Activated naive CD4-positive, alpha-beta T cell treated with anti-CD3 and anti-CD28 coated beads, Interleukin-2, amount 10 ng/mL, durations not matched to agents 7 days and 5 days (primary cell): ENCODE measurements around the gene PHF20.
A peak's percentile ranks its signal among the peaks of the same experiment; 100 is the strongest.
"Not testable (repeated sequence)": the region's sequence is repeated elsewhere in the genome, so short reads cannot be mapped to it uniquely, and the experiment has no call there.

ENCODE experiments used
- CTCF ChIA-PET: fragments of 350-600 bp; sonication (Branson Sonifier 250); formaldehyde crosslinking; loops from one replicate; lab custom pipeline; 2021; ENCODE audit warnings: antibody characterized with exemption; lab: Charles Lee
- DNase-seq: peaks from one replicate; pipeline ENCODE4 v3.0.0-alpha.2; 2020
- H3K27ac Mint-ChIP-seq: one replicate; pipeline ENCODE4 v1.8.0; 2021; ENCODE audit warnings: mild to moderate bottlenecking, moderate library complexity, mixed read lengths
- H3K27me3 Mint-ChIP-seq: one replicate; pipeline ENCODE4 v1.8.0; 2021; ENCODE audit warnings: mild to moderate bottlenecking, mixed read lengths
- H3K36me3 Mint-ChIP-seq: one replicate; pipeline ENCODE4 v1.8.0; 2021; ENCODE audit warnings: mixed read lengths
- H3K4me1 Mint-ChIP-seq: one replicate; pipeline ENCODE4 v1.8.0; 2021; ENCODE audit warnings: mixed read lengths
- H3K4me3 Mint-ChIP-seq: one replicate; pipeline ENCODE4 v1.8.0; 2021; ENCODE audit warnings: mild to moderate bottlenecking, moderate library complexity, mixed read lengths
- H3K9me3 Mint-ChIP-seq: one replicate; pipeline ENCODE4 v1.8.0; 2021; ENCODE audit warnings: mixed read lengths

Gene PHF20

GRCh38 chr20:35771689-35772562 is at the start of gene PHF20:
TSS of gene PHF20 (plus strand) at chr20:35772015. CDS start at chr20:35801523, 29,508 bp downstream.
- Mint-ChIP-seq H3K27me3 (no peaks in the 10 kb centered on the region), H3K36me3 (peaks cover 35% of the 10 kb centered on the region), H3K9me3 (peaks cover 7% of the 10 kb centered on the region), H3K27ac (peak within 1 kb of the TSS; percentile 89), H3K4me1 (peaks cover 74% of the 10 kb centered on the region), H3K4me3 (peak within 1 kb of the TSS; percentile 80)
- DNase-seq, result peak; percentile 100
- CTCF ChIA-PET, result interaction anchor here (1.2 to 1.8 kb wide), 4 partner anchors 27 to 32 kb away, joined by 3 to 6 read pairs (median 5); partner anchors contain the start of gene RBM39

- Mint-ChIP-seq H3K36me3 (peaks cover 55% of the 10 kb centered on the region), H3K4me1 (peaks cover 24% of the 10 kb centered on the region)
- not testable (repeated sequence) for H3K4me3 Mint-ChIP-seq, DNase-seq, H3K27me3 Mint-ChIP-seq, H3K27ac Mint-ChIP-seq, H3K9me3 Mint-ChIP-seq
- CTCF ChIA-PET, result interaction anchor here (1.0 kb wide), 1 partner anchor 17 kb away, joined by 5 read pairs; no protein-coding TSS in a partner anchor
Observed at GRCh38 chr20:35723275-35723639, 48.6 kb upstream of the PHF20 start.

GRCh38 chr20:35723652-35724320 is 48.0 kb upstream of the PHF20 start:
- not testable (repeated sequence) for H3K4me3 Mint-ChIP-seq, H3K9me3 Mint-ChIP-seq, H3K27ac Mint-ChIP-seq, H3K27me3 Mint-ChIP-seq, DNase-seq
- CTCF ChIA-PET, result interaction anchor here (1.0 kb wide), 1 partner anchor 16 kb away, joined by 5 read pairs; no protein-coding TSS in a partner anchor
- Mint-ChIP-seq H3K36me3 (peaks cover 58% of the 10 kb centered on the region), H3K4me1 (peaks cover 24% of the 10 kb centered on the region)

GRCh38 chr20:35724321-35725230 is 47.2 kb upstream of the PHF20 start:
- H3K27ac Mint-ChIP-seq, result no peak overlapping the region
- no peak for DNase-seq
- CTCF ChIA-PET, result interaction anchor here (1.0 kb wide), 1 partner anchor 15 kb away, joined by 5 read pairs; no protein-coding TSS in a partner anchor
- H3K9me3 Mint-ChIP-seq, result no peaks in the 10 kb centered on the region
- H3K4me1 Mint-ChIP-seq, result peaks cover 24% of the 10 kb centered on the region
- no peaks in the 10 kb centered on the region for H3K27me3 Mint-ChIP-seq
- no peak overlapping the region for H3K4me3 Mint-ChIP-seq
- H3K36me3 Mint-ChIP-seq, result peaks cover 58% of the 10 kb centered on the region

- Mint-ChIP-seq H3K9me3 (no peaks in the 10 kb centered on the region), H3K27me3 (no peaks in the 10 kb centered on the region), H3K36me3 (peaks cover 53% of the 10 kb centered on the region), H3K27ac (no peak overlapping the region), H3K4me1 (peaks cover 23% of the 10 kb centered on the region), H3K4me3 (no peak overlapping the region)
- CTCF ChIA-PET, result no interaction called here
- no peak for DNase-seq
Observed at GRCh38 chr20:35726842-35727711, 44.7 kb upstream of the PHF20 start.

GRCh38 chr20:35729283-35729807 is 42.5 kb upstream of the PHF20 start:
- H3K4me3 Mint-ChIP-seq, result no peak overlapping the region
- CTCF ChIA-PET, result interaction anchor here (1.4 kb wide), 1 partner anchor 217 kb away, joined by 3 read pairs; no protein-coding TSS in a partner anchor
- peaks cover 35% of the 10 kb centered on the region for H3K4me1 Mint-ChIP-seq
- H3K27ac Mint-ChIP-seq, result no peak overlapping the region
- no peaks in the 10 kb centered on the region for H3K9me3 Mint-ChIP-seq
- peaks cover 51% of the 10 kb centered on the region for H3K36me3 Mint-ChIP-seq
- H3K27me3 Mint-ChIP-seq, result no peaks in the 10 kb centered on the region
- DNase-seq, result no peak

- Mint-ChIP-seq H3K4me1 (peaks cover 39% of the 10 kb centered on the region), H3K36me3 (peaks cover 49% of the 10 kb centered on the region), H3K27ac (no peak overlapping the region), H3K4me3 (no peak overlapping the region), H3K9me3 (no peaks in the 10 kb centered on the region), H3K27me3 (no peaks in the 10 kb centered on the region)
- CTCF ChIA-PET, result interaction anchor here (1.4 to 1.8 kb wide), 2 partner anchors 10 to 218 kb away, joined by 3 to 10 read pairs; no protein-coding TSS in a partner anchor
- no peak for DNase-seq
Observed at GRCh38 chr20:35729836-35730582, 41.8 kb upstream of the PHF20 start.

GRCh38 chr20:35730583-35731468 is 41.0 kb upstream of the PHF20 start:
- no peak overlapping the region for H3K4me3 Mint-ChIP-seq
- H3K36me3 Mint-ChIP-seq, result peaks cover 47% of the 10 kb centered on the region

GRCh38 chr20:35731469-35731788 is 40.4 kb upstream of the PHF20 start:
- peaks cover 48% of the 10 kb centered on the region for H3K4me1 Mint-ChIP-seq
- no peak overlapping the region for H3K4me3 Mint-ChIP-seq
- CTCF ChIA-PET, result interaction anchor here (1.3 to 1.8 kb wide), 2 partner anchors 8 to 12 kb away, joined by 3 to 10 read pairs; no protein-coding TSS in a partner anchor
- no peak for DNase-seq
- H3K27me3 Mint-ChIP-seq, result no peaks in the 10 kb centered on the region
- no peaks in the 10 kb centered on the region for H3K9me3 Mint-ChIP-seq
- H3K36me3 Mint-ChIP-seq, result peaks cover 50% of the 10 kb centered on the region
- no peak overlapping the region for H3K27ac Mint-ChIP-seq

More at GRCh38 chr20:35730583-35731468, 41.0 kb upstream of the PHF20 start:
- Mint-ChIP-seq H3K27ac (no peak overlapping the region), H3K4me1 (peaks cover 42% of the 10 kb centered on the region), H3K9me3 (no peaks in the 10 kb centered on the region), H3K27me3 (no peaks in the 10 kb centered on the region)
- DNase-seq, result no peak
- CTCF ChIA-PET, result interaction anchor here (1.3 to 1.8 kb wide), 3 partner anchors 9 to 218 kb away, joined by 3 to 10 read pairs (median 3); no protein-coding TSS in a partner anchor

GRCh38 chr20:35731862-35732643 is 39.8 kb upstream of the PHF20 start:
- Mint-ChIP-seq H3K4me3 (no peak overlapping the region), H3K4me1 (peaks cover 45% of the 10 kb centered on the region), H3K9me3 (no peaks in the 10 kb centered on the region), H3K27ac (no peak overlapping the region), H3K27me3 (no peaks in the 10 kb centered on the region), H3K36me3 (peaks cover 46% of the 10 kb centered on the region)
- CTCF ChIA-PET, result interaction anchor here (1.3 to 1.8 kb wide), 2 partner anchors 8 to 12 kb away, joined by 3 to 10 read pairs; no protein-coding TSS in a partner anchor
- no peak for DNase-seq

- no peak overlapping the region for H3K4me3 Mint-ChIP-seq
- CTCF ChIA-PET, result no interaction called here
- H3K27ac Mint-ChIP-seq, result no peak overlapping the region
- H3K36me3 Mint-ChIP-seq, result peaks cover 49% of the 10 kb centered on the region
- H3K4me1 Mint-ChIP-seq, result peaks cover 45% of the 10 kb centered on the region
- H3K9me3 Mint-ChIP-seq, result no peaks in the 10 kb centered on the region
- no peak for DNase-seq
- H3K27me3 Mint-ChIP-seq, result no peaks in the 10 kb centered on the region
Observed at GRCh38 chr20:35732644-35732982, 39.2 kb upstream of the PHF20 start.
